Prostate gland (tissue), 2 donors: ENCODE results near the gene CCDC127.
"Not testable (repeated sequence)": the region's sequence is repeated elsewhere in the genome, so short reads cannot be mapped to it uniquely, and the experiment has no call there.

Experiments
- CTCF ChIP-seq, 4 experiments: fragments of 200-600 bp in 2 of 4; fragments of 450-650 bp in 2 of 4; sonication (generic) in 2 of 4; IDR thresholded peaks; 1 replicate in 3 of 4; 2 replicates in 1 of 4; pipeline ENCODE4 v1.5.1; 2016 to 2019; ENCODE audit warnings: antibody characterized with exemption in 4 of 4, mild to moderate bottlenecking in 2 of 4, moderate library complexity in 2 of 4
- POLR2A ChIP-seq: fragments of 450-650 bp; IDR thresholded peaks from one replicate; pipeline ENCODE4 v1.6.1; 2016; ENCODE audit warnings: antibody characterized with exemption, mild to moderate bottlenecking
- POLR2AphosphoS5 ChIP-seq: sonication (generic); formaldehyde crosslinking; IDR thresholded peaks from one replicate; pipeline ENCODE4 v1.6.1; 2017; ENCODE audit warnings: antibody characterized with exemption

GRCh38 chr5:233426-233825, 15.5 kb upstream of the CCDC127 start:
- not testable (repeated sequence) for TF ChIP-seq CTCF (IDR thresholded peaks at IDR 0.05); POLR2A; POLR2AphosphoS5
